K562 (cell line): ENCODE measurements around the gene NEU1. TPM values are rescaled to one million over a fixed set of nuclear protein-coding genes. Genes with fewer than 3 reads are reported as not detected.

ENCODE experiments used
- ATAC-seq: fragments of 200-7000 bp; cut with Tn5 transposase; 3 replicates; pipeline ENCODE4 v1.9.1; 2020; ENCODE audit warnings: moderate library complexity
- BruUV-seq: library from RNA; stranded (reverse); fragments of 400-500 nt; replicated peaks from 2 replicates; lab custom pipeline; 2021; lab: Mats Ljungman, UMichigan
- CTCF ChIA-PET: fragments of 300-600 bp; formaldehyde crosslinking; extraction: SDS; loops from one replicate; lab custom pipeline; 2021; ENCODE audit warnings: low intra/inter-chr PET ratio; lab: Yijun Ruan, JAX
- POLR2A ChIA-PET: fragments of 300-600, 350-650 bp; sonication (Branson Sonifier 250); formaldehyde crosslinking; extraction: SDS; loops from one replicate; lab custom pipeline; 2021; ENCODE audit warnings: antibody characterized with exemption, inconsistent platforms; lab: Yijun Ruan, JAX
- DNase-seq, 4 experiments: peaks; one replicate each; pipeline versions ENCODE4 v3.0.0 to v3.0.0-alpha.2; 2011 to 2018; ENCODE audit warnings: low spot score in 3 of 4, mixed read lengths in 3 of 4; ENCODE audit errors: extremely low read depth in 1 of 4
- FAIRE-seq: peaks from 2 replicates; lab custom pipeline; 2011; peaks lifted over from hg19 to GRCh38; lab: Jason Lieb, UNC
- H2AFZ ChIP-seq: 2 replicates; pipeline ENCODE4 v1.6.0; 2011; ENCODE audit warnings: low read depth, low read length, control low read depth, inconsistent platforms
- H3K27ac ChIP-seq: fragments of 200-600 bp; 3 replicates; pipeline ENCODE4 v1.8.0; 2011; ENCODE audit warnings: low read depth, mild to moderate bottlenecking, control low read depth, inconsistent platforms, low read length, moderate library complexity, mixed read lengths; ENCODE audit errors: extremely low read depth
- H3K27me3 ChIP-seq, 2 experiments: fragments of 300-600 bp in 1 of 2; 2 replicates in 1 of 2; 3 replicates in 1 of 2; pipeline versions ENCODE4 v1.6.0 to v1.8.0; 2011; ENCODE audit warnings: inconsistent platforms in 2 of 2, low read length in 2 of 2, mild to moderate bottlenecking in 1 of 2, mixed read lengths in 1 of 2, moderate library complexity in 1 of 2; ENCODE audit not compliant: control insufficient read depth in 2 of 2, insufficient read depth in 2 of 2
- H3K36me3 ChIP-seq: fragments of 300-600 bp; 3 replicates; pipeline ENCODE4 v1.8.0; 2011; ENCODE audit warnings: mild to moderate bottlenecking, low read length, inconsistent platforms; ENCODE audit not compliant: control insufficient read depth, insufficient read depth
- H3K4me1 ChIP-seq, 2 experiments: fragments of 200-600 bp in 1 of 2; replicated peaks in 1 of 2; 2 replicates in 1 of 2; 3 replicates in 1 of 2; pipeline versions ENCODE4 v1.5.1 to v1.8.0; 2011; ENCODE audit warnings: inconsistent platforms in 2 of 2, low read length in 2 of 2, mild to moderate bottlenecking in 1 of 2, mixed read lengths in 1 of 2, moderate library complexity in 1 of 2; ENCODE audit not compliant: control insufficient read depth in 2 of 2, insufficient read depth in 2 of 2
- H3K4me2 ChIP-seq: 2 replicates; pipeline ENCODE4 v1.6.1; 2011; ENCODE audit warnings: low read length, control low read depth, inconsistent platforms, mixed read lengths; ENCODE audit not compliant: insufficient read depth
- H3K4me3 ChIP-seq: fragments of 200-600 bp; sonication (generic), shearing (Covaris generic); 2 replicates; pipeline ENCODE4 v1.5.1; 2016; ENCODE audit warnings: control low read depth, inconsistent platforms
- H3K79me2 ChIP-seq: fragments of 200-600 bp; 3 replicates; pipeline ENCODE4 v1.8.0; 2011; ENCODE audit warnings: low read length, inconsistent platforms; ENCODE audit not compliant: control insufficient read depth, insufficient read depth
- H3K9ac ChIP-seq, 2 experiments: 2 replicates each; pipeline versions ENCODE4 v1.6.0 to v1.6.1; 2011; ENCODE audit warnings: low read depth in 2 of 2, low read length in 2 of 2, control low read depth in 1 of 2, inconsistent platforms in 1 of 2, mild to moderate bottlenecking in 1 of 2, mixed read lengths in 1 of 2; ENCODE audit not compliant: insufficient read depth in 1 of 2
- H3K9me1 ChIP-seq: one replicate; pipeline ENCODE4 v1.6.0; 2011; ENCODE audit warnings: inconsistent platforms, mild to moderate bottlenecking, low read length, moderate library complexity; ENCODE audit not compliant: control insufficient read depth, insufficient read depth
- H3K9me3 ChIP-seq: replicated peaks from 2 replicates; pipeline ENCODE4 v1.5.1; 2011; ENCODE audit warnings: low read depth, low read length, inconsistent platforms; ENCODE audit not compliant: control insufficient read depth, insufficient read depth
- H4K20me1 ChIP-seq: replicated peaks from 2 replicates; pipeline ENCODE4 v1.6.1; 2011; ENCODE audit warnings: low read length, inconsistent platforms, mixed read lengths; ENCODE audit not compliant: control insufficient read depth, insufficient read depth
- BRCA1 ChIP-seq, 2 experiments: fragments of 450-650 bp in 1 of 2; sonication (generic) in 1 of 2; formaldehyde crosslinking in 1 of 2; IDR thresholded peaks; 2 replicates each; pipeline versions ENCODE4 v1.5.0 to v1.6.1; 2017 to 2020; ENCODE audit warnings: mild to moderate bottlenecking in 1 of 2, missing genetic modification reagents in 1 of 2
- FOXA3 ChIP-seq, 2 experiments: fragments of 450-650 bp in 1 of 2; sonication (generic) in 1 of 2; formaldehyde crosslinking; IDR thresholded peaks in 1 of 2; conservative IDR thresholded peaks in 1 of 2; 2 replicates each; pipeline versions ENCODE4 v1.4.0 to v1.8.0; 2020 to 2022; ENCODE audit warnings: mild to moderate bottlenecking in 2 of 2, missing genetic modification reagents in 1 of 2
- MYNN ChIP-seq, 2 experiments: sonication (generic); formaldehyde crosslinking in 1 of 2; IDR thresholded peaks; 2 replicates each; pipeline versions ENCODE4 v1.5.0 to v1.6.1; 2016 to 2020; ENCODE audit warnings: antibody characterized with exemption in 1 of 2, missing genetic modification reagents in 1 of 2
- NFIC ChIP-seq: fragments of 450-650 bp; IDR thresholded peaks from 2 replicates; pipeline ENCODE4 v1.6.1; 2017; ENCODE audit warnings: mild to moderate bottlenecking, inconsistent platforms
- PHB ChIP-seq: fragments of 250-450 bp; sonication (Bioruptor Pico); IDR thresholded peaks from 2 replicates; pipeline ENCODE4 v1.5.0; 2021
- POLR2G ChIP-seq: fragments of 200-400 bp; formaldehyde crosslinking; IDR thresholded peaks from 2 replicates; pipeline ENCODE4 v1.6.1; 2017; ENCODE audit warnings: low read depth, mild to moderate bottlenecking, antibody characterized with exemption, low read length, moderate library complexity
- STAG1 ChIP-seq: sonication (generic); formaldehyde crosslinking; IDR thresholded peaks from 2 replicates; pipeline ENCODE4 v1.5.0; 2020; ENCODE audit warnings: missing genetic modification reagents, borderline replicate concordance
- STAT6 ChIP-seq: sonication (generic); formaldehyde crosslinking; IDR thresholded peaks from 2 replicates; pipeline ENCODE4 v1.8.1; 2023; ENCODE audit warnings: mild to moderate bottlenecking, missing genetic modification reagents
- USF1 ChIP-seq: sonication (generic); formaldehyde crosslinking; IDR thresholded peaks from 2 replicates; pipeline ENCODE4 v1.9.0; 2022; ENCODE audit warnings: mild to moderate bottlenecking, missing genetic modification reagents
- ZBTB9 ChIP-seq: fragments of 450-650 bp; formaldehyde crosslinking; IDR thresholded peaks from 2 replicates; pipeline ENCODE4 v1.4.0; 2020; ENCODE audit warnings: mild to moderate bottlenecking, moderate library complexity
- ZNF140 ChIP-seq: fragments of 250-450 bp; sonication (Bioruptor Pico); IDR thresholded peaks from 2 replicates; pipeline ENCODE4 v1.8.0; 2021; ENCODE audit warnings: moderate library complexity, mild to moderate bottlenecking, inconsistent platforms
- ZNF143 ChIP-seq: sonication (generic); formaldehyde crosslinking; IDR thresholded peaks from 2 replicates; pipeline ENCODE4 v1.9.0; 2022; ENCODE audit warnings: mild to moderate bottlenecking, missing genetic modification reagents
- ZNF830 ChIP-seq: fragments of 250-450 bp; sonication (Bioruptor Pico); IDR thresholded peaks from 2 replicates; pipeline ENCODE4 v1.5.0; 2021; ENCODE audit warnings: mild to moderate bottlenecking
- WGBS: fragments of 100-300 bp; shearing (Covaris generic); methylation state at CpG from one replicate; pipeline ENCODE4 v1.1.6; 2016; ENCODE audit warnings: low coverage, mixed read lengths; ENCODE audit not compliant: insufficient coverage; ENCODE audit errors: missing lambda C conversion rate; 5-methylcytosine and 5-hydroxymethylcytosine counted together
- in situ Hi-C: fragments of 300-500 bp; cut with MboI; formaldehyde crosslinking; loops from 4 replicates; pipeline ENCODE4 v1.15.0; 2018; ENCODE audit warnings: inconsistent platforms, mixed read lengths
- intact Hi-C: fragments of 100-400 bp; cut with micrococcal nuclease; formaldehyde crosslinking; loops from 2 replicates; pipeline ENCODE4 v1.14.2; 2022
- polyA plus RNA-seq, 8 experiments: library from polyadenylated mRNA; depleted of rRNA in 4 of 8; stranded (reverse) in 5 of 8; unstranded in 3 of 8; fragments of >200 nt; fragmentation: Nextera tagmentation in 2 of 8; fragmentation: Illumina TruSeq in 1 of 8; extraction: Ambion mirVana in 2 of 8; extraction: Trizol in 1 of 8; gene quantifications; 2 replicates each; pipeline versions ENCODE4 v1.2.1 to v1.2.3, GENCODE V29; 2011 to 2014; ENCODE audit warnings: inconsistent platforms in 1 of 8, missing spikeins in 1 of 8
- total RNA-seq, 7 experiments: library from RNA; depleted of rRNA in 6 of 7; stranded (reverse); fragments of >200 nt in 6 of 7; fragmentation: Illumina TruSeq in 2 of 7; extraction: Trizol in 2 of 7; gene quantifications; 2 replicates each; pipeline versions ENCODE4 v1.2.1 to v1.2.3, GENCODE V29; 2011 to 2021; ENCODE audit warnings: low replicate concordance in 1 of 7

NEU1 gene
- total and polyA plus RNA-seq, 9 of the 15 experiments (the other 6 are each of a cell fraction or from before 2014, with no cell fraction given), result 14.8 to 67.8 (median 51.0) TPM

GRCh38 chr6:31865205-31866118 is 2.8 kb upstream of the NEU1 start:
- H3K27ac ChIP-seq, result no peak overlapping the region
- in situ Hi-C loops (no loop called here), intact Hi-C loops (no loop called here)
- POLR2A ChIA-PET, result interaction anchor here (0.6 to 4.3 kb wide), 11 partner anchors 10 to 365 kb away, joined by 3 to 123 read pairs (median 4); partner anchors contain the start of genes ABHD16A, BAG6, CSNK2B and GPANK1
- CTCF ChIA-PET, result interaction anchor here (0.6 kb wide), 1 partner anchor 66 kb away, joined by 3 read pairs; no protein-coding TSS in a partner anchor
- H3K4me1 ChIP-seq, result peaks cover 13 to 48% of the 10 kb centered on the region in 2 experiments; a peak in 4 of 5 replicates
- WGBS, result 64% methylated on average over 21 of the region's 21 CpGs
- H3K27me3 ChIP-seq, result peaks cover 0 to 4% of the 10 kb centered on the region in 2 experiments; a peak in 2 of 5 replicates
- no peaks in the 10 kb centered on the region for H3K9me3 ChIP-seq
- peaks cover 3% of the 10 kb centered on the region for H3K9me1 ChIP-seq
- H3K36me3 ChIP-seq, result peaks cover 25% of the 10 kb centered on the region; the same call in 2 of the 3 replicates
- no peak overlapping the region for H3K4me2 ChIP-seq
- H3K4me3 ChIP-seq, result no peak overlapping the region
- peak overlapping the region in 1 of 2 experiments; percentile 74; a peak in 2 of 4 replicates for H3K9ac ChIP-seq
- no peak for FAIRE-seq
- no peak overlapping the region for H2AFZ ChIP-seq
- no TSS peak for BruUV-seq
- ATAC-seq, result no peak
- H4K20me1 ChIP-seq, result no peaks in the 10 kb centered on the region
- DNase-seq, result no peak
- peaks cover 24% of the 10 kb centered on the region for H3K79me2 ChIP-seq
- 0 out of 2 replicates have a peak, but pooled peaks have one; percentile 8 for TF ChIP-seq ZNF143 (CRISPR knock-in tag)
- TF ChIP-seq BRCA1 (IDR thresholded peaks at IDR 0.05), result no peak
- TF ChIP-seq BRCA1 (CRISPR knock-in tag; IDR thresholded peaks at IDR 0.05), result no peak
- 0 out of 4 replicates have a peak, but pooled peaks of 1 of the 2 experiments have one; percentile 31 for TF ChIP-seq FOXA3 (CRISPR knock-in tag; conservative IDR thresholded peaks at IDR 0.05 in 1 of 2, IDR thresholded peaks at IDR 0.05 in 1 of 2)
- peak; percentile 6; the same call in 1 of the 2 replicates for TF ChIP-seq STAG1 (CRISPR knock-in tag)
- no peak for TF ChIP-seq ZBTB9 (CRISPR knock-in tag)
- 0 out of 2 replicates have a peak, but pooled peaks have one; percentile 27 for TF ChIP-seq ZNF830 (CRISPR knock-in tag)
- TF ChIP-seq ZNF140 (CRISPR knock-in tag), result no peak
- no peak for TF ChIP-seq POLR2G
- TF ChIP-seq NFIC, result peak; percentile 53; the same call in 1 of the 2 replicates
- no peak for TF ChIP-seq MYNN (IDR thresholded peaks at IDR 0.05)
- TF ChIP-seq MYNN (CRISPR knock-in tag; IDR thresholded peaks at IDR 0.05), result 0 out of 2 replicates have a peak, but pooled peaks have one; percentile 25
- TF ChIP-seq PHB (CRISPR knock-in tag), result no peak
- TF ChIP-seq STAT6 (CRISPR knock-in tag), result 0 out of 2 replicates have a peak, but pooled peaks have one; percentile 40
- TF ChIP-seq USF1 (CRISPR knock-in tag), result no peak
